Fibroblast of skin of left biceps (primary cell): ENCODE measurements around the gene C8A.

Experiments used
- DNase-seq, 2 experiments: peaks; one replicate each; pipeline ENCODE4 v3.0.0-alpha.2; 2013; ENCODE audit warnings: low read depth in 2 of 2

Gene C8A

DNA sequence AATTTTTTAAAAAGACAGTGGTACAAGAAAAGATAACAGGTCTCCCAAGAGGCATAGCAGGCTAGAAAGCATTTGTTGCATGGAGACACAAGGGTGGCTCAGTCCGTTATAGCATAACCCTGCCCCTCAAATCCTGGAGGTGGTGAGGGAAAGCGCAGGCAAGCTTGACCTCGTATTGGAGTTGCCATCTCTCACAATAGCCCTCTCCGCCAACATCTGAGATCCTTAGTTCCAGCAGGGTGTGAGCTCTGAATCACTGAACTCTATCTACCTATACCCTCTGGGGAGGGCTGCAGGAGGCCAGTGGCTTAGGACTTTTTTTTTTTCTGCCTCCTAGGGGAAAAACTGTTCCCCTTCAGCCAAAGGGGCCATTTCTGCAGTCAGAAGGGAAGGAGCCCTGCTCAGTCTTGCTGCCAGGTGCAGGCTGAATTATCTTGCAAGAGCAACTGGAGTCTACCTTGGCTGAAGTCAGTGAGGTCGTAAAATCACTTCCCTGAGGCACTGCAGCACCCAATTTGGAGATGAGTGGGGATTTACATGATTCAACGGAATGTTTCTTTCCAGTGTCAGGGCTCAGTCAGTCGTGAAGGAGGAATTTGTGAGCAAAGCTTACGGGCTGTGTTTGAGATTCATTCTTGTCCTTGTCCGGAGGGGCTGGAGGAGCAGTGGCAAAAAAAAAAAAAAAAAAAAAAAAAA lies 17.2 kb upstream of the C8A start:
- DNase-seq, result no peak

GRCh38 chr1:56838759-56839158 lies 15.8 kb upstream of the C8A start:
- DNase-seq, result no peak

GRCh38 chr1:56843544-56843943 lies 11.1 kb upstream of the C8A start:
- no peak for DNase-seq

DNA sequence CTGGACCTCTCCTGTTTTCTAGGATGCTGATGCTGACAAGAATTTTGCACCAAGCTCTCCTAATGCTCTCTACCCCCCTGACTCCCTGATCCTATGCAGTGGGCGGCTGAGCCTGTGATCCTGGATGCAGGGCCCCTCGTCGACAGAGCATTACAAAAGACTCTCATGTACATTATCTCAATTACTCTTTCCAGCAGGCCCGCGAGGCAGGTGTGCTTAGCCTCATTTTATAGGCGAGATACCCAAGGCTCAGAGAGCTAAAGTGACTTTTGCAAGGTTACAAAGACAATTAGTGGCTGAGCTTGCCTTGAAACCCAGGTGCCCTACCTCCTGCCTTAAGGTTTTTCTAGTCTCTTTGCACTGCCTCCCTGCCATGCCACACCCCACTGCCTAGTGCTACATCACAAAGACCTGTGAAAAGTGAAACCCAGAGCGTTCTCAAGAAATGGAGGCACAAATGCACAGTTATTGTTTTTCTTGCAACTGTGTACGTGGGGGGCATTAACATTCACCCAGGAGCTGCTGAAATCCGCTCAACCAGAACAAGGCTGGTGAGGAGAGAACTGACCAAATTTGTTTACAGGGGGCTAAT lies 10.0 kb upstream of the C8A start:
- DNase-seq, result no peak

DNA sequence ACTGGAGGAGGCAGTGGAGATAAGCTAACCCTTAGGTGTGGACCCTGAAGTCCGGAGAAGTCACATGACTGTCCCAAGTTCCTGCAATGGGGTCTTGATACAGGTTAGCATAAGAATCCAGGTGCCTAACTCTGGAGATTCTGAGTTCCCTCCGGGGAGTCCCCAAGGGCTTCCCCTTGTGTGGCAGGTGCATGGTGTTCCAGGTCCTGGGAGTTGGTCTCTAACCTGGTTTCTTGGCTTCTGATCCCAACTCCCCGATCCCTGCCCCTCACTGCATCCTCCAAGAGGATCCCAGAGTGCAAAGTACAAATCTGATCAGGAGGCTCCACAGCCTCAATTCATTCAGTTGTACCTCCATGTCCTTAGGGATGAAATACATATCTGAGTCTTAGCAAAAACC lies 9.3 kb upstream of the C8A start:
- DNase-seq, result no peak

GRCh38 chr1:56849750-56850149 lies 4.8 kb upstream of the C8A start:
- no peak for DNase-seq

- no peak for DNase-seq
Measured at GRCh38 chr1:56850411-56850810, 4.2 kb upstream of the C8A start.

DNA sequence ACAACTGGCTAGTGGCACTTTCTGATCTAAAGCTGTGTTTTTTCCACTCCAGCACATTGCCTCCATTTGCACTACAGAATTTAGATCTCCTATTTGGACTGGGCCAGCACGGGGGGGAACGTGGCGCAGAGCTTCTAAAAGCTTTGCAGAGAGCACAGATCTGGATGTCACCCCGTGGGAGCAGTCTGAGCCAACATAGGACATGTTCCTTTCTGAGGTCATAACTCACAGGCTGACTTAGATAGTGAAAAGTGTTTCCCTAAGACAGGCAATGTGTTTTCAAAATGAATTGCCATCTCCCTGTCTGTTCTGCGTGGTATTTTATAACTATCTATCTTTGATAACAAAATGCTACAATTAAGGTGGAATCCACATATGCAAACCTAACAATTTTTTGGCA lies 3.7 kb upstream of the C8A start:
- no peak for DNase-seq

- DNase-seq, result no peak
Measured at GRCh38 chr1:56852476-56852875, 2.1 kb upstream of the C8A start.

GRCh38 chr1:56855190-56855589 lies 593 bp downstream of the C8A start:
- no peak for DNase-seq

GRCh38 chr1:56856186-56856585 lies 1.6 kb downstream of the C8A start:
- no peak for DNase-seq

DNA sequence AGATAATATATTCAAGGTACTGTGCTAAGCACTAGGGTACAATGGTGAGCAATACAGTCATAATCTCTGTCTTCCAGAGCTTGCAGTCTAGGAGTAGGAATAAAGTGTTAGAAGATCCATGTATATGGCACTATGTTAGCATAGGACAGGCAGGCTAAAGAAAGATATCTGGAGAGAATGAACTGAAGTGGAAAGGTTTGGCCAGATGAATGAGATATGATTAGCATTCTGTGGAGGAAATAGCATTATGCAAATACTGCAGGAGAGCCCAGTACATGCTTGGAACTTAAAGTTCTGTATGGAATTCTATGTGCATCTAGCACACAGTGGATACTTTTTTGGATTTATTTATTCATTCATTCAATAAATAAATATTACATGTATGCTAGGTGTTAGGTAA lies 4.7 kb downstream of the C8A start:
- no peak for DNase-seq

GRCh38 chr1:56863265-56863992 lies 8.8 kb downstream of the C8A start:
- no peak for DNase-seq

DNA sequence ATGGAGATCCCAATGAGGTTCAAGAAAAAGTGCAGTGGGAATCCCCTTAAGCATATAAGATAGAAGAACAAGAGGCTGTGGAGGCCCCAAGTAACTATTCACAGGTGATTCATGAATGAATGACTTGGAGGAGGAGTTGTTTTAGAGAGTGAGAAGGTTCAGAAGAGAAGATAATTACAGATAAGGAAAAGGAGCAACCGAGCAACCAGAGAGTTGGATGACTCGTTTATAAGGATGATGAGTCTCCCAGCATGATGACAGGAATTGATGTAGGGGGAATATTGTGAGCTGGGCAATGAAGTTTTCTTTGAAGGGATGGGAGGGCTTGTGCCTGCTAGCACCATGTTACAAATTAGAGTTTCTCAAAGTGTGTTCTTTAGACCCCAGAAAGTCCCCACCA lies 9.8 kb downstream of the C8A start:
- DNase-seq, result no peak

GRCh38 chr1:56866656-56867055 lies 12.1 kb downstream of the C8A start:
- DNase-seq, result peak; percentile 55

GRCh38 chr1:56867491-56867890 lies 12.9 kb downstream of the C8A start:
- no peak for DNase-seq

DNA sequence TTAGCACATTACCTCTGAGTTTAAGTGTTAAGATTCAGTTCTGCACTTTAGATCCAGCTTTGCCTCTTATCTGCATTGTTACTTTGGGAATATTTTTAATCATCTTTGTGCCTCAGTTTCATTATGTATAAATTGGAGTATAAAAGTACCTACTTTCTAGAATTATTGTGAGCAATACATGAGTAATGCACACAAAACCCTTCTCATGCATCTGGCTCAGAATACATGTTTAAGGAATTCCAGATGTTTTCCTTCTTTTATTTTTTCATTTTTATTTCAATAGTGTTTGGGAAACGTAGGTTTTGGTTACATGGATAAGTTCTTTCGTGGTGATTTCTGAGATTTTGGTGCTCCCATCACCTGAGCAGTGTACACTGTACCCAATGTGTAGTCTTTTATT lies 14.2 kb downstream of the C8A start:
- peak; percentile 13 to 27 for DNase-seq

DNA sequence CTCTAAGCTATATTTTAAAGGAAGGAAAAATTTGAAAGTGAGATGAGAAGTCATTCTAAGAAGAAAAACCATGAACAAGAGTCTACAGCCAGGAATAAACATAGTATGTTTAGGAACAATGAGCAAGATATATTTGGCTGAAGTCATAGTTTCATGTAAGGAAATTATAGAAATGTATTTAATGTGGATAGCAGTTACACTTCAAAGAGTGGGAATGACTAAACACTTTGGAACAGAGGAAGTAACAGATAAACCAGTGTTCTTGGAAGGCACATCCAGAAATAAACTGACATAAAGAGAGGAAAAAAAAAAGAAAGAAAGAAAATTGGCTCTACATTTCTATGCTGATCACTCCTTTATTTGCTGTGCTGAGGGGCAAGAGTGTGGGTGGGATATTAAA lies 18.0 kb downstream of the C8A start:
- DNase-seq, result peak; percentile 12 to 28

- no peak for DNase-seq
Measured at GRCh38 chr1:56873213-56873612, 18.6 kb downstream of the C8A start.

DNA sequence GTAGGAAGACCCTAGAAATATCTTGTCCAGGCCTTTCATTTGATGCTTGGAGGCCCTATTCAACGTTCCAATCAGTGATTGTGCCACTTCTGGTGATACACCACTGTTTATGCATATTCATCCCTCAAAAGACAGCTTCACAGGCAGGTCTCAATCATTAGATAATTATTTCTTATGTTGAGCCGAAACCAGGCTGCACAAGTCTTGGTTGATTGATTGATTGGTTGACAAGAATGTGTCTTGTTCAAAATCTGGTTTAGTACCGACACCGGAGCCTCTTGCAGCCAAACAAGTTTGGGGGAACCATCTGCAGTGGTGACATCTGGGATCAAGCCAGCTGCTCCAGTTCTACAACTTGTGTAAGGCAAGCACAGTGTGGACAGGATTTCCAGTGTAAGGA lies 20.1 kb downstream of the C8A start:
- DNase-seq, result no peak

GRCh38 chr1:56877973-56878372 lies 23.4 kb downstream of the C8A start:
- DNase-seq, result peak; percentile 23 to 28

GRCh38 chr1:56880774-56881173 lies 26.2 kb downstream of the C8A start:
- no peak for DNase-seq

DNA sequence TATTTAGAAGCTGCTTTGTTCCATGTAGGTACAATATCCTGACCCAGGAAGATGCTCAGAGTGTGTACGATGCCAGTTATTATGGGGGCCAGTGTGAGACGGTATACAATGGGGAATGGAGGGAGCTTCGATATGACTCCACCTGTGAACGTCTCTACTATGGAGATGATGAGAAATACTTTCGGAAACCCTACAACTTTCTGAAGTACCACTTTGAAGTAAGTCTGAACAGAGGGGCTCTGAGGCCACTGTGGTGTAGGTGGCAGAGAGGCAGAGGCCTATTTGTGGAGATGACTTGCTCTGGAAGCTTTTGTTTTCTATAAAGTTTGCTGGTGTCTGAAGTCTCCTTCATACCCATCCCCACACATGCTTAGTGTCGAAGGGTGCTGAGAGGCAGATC lies 26.8 kb downstream of the C8A start:
- DNase-seq, result no peak
